ENCODE results near the gene MCF2L. TPM values are rescaled to one million over a fixed set of nuclear protein-coding genes. Genes with fewer than 3 reads are reported as not detected.

Gene MCF2L
- total RNA-seq, 2 donors from 2014 or later = 48.0 to 49.9 TPM

DNA sequence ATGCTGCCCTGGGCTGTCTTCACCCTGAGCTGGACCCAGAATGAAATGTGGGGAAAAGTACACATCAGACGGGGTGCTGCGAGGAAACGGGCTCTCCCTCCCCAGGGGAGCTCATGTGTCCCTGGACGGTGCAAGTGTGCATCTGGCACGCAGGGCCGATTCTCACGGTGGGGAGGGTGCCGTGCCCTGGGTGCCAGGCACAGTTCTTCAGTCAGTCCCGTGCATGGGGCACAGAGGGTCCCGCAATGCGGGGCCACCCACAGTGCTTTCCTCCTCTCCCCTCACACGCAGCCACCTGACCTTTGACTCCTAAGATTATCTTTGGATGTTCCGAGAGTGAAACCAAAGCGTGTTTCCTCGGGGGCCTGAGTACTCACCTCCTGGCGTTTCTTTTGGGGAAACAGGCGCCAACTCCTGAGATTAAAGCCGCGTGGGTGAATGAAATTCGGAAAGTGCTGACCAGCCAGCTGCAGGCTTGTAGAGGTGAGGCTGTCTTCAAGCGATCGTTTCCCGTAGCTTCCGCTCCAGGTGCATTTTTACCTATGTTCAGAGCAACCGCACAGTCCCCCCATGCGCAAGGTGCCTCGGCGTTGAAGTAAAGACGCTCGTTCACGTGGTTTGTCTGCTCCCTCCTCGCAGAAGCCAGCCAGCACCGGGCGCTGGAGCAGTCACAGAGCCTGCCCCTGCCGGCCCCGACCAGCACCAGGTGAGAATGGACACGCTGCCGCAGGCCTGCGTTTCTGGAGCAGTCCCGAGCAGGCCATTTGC lies 119.1 kb downstream of the MCF2L start:
- no peaks in the 10 kb centered on the region for H3K9me3 ChIP-seq (ENCODE audit: control insufficient read depth, low read length)
- Mint-ChIP-seq H3K4me1 (peaks cover 8% of the 10 kb centered on the region), H3K4me3 (no peak overlapping the region), H3K9me3 (no peaks in the 10 kb centered on the region), H3K27me3 (ENCODE audit: insufficient read depth) (peaks cover 2% of the 10 kb centered on the region), H3K27ac (no peak overlapping the region), H3K36me3 (ENCODE audit: low read depth) (peaks cover 23% of the 10 kb centered on the region)
- no peaks in the 10 kb centered on the region for H3K27me3 ChIP-seq (ENCODE audit: control insufficient read depth, insufficient read depth, low read length, poor library complexity, severe bottlenecking)
- H3K36me3 ChIP-seq (ENCODE audit: control insufficient read depth, insufficient read depth, low read length) = no peaks in the 10 kb centered on the region
- H3K9ac ChIP-seq (ENCODE audit: extremely low read depth, low read length, poor library complexity, severe bottlenecking) = no peak overlapping the region
- 91 to 96% methylated on average over 33 to 40 of the region's 40 CpGs for WGBS, 2 experiments (ENCODE audit: insufficient coverage in 1 of 2, insufficient read length in 1 of 2)
- DNase-seq = peak; percentile 29
- H3K27ac ChIP-seq (ENCODE audit: low read depth, low read length) = no peak overlapping the region
- H3K4me1 ChIP-seq (ENCODE audit: control insufficient read depth, insufficient read depth, low read length) = no peaks in the 10 kb centered on the region
- TF ChIP-seq, protein P1, sequence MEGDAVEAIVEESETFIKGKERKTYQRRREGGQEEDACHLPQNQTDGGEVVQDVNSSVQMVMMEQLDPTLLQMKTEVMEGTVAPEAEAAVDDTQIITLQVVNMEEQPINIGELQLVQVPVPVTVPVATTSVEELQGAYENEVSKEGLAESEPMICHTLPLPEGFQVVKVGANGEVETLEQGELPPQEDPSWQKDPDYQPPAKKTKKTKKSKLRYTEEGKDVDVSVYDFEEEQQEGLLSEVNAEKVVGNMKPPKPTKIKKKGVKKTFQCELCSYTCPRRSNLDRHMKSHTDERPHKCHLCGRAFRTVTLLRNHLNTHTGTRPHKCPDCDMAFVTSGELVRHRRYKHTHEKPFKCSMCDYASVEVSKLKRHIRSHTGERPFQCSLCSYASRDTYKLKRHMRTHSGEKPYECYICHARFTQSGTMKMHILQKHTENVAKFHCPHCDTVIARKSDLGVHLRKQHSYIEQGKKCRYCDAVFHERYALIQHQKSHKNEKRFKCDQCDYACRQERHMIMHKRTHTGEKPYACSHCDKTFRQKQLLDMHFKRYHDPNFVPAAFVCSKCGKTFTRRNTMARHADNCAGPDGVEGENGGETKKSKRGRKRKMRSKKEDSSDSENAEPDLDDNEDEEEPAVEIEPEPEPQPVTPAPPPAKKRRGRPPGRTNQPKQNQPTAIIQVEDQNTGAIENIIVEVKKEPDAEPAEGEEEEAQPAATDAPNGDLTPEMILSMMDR (conservative IDR thresholded peaks at IDR 0.05) = no peak
- no peak overlapping the region for H3K4me3 ChIP-seq (ENCODE audit: low read length)

DNA sequence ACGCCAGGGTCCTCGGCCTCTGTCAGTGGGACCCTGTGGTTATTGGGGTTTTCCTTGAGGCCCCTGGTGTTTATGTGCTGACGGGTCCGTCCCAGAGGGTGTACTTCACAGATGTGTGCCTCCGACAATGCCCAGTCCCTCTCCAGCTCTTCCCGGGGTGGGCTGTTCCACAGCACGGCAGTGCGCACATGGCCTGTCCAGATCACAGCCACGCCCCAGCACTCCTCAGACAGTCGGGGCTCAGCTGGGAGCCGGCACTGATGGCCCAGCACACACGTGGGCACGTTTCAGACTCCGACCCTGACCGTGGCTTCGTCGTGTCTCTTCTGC lies 119.6 kb downstream of the MCF2L start:
- no peaks in the 10 kb centered on the region for H3K27me3 ChIP-seq (ENCODE audit: control insufficient read depth, insufficient read depth, low read length, poor library complexity, severe bottlenecking)
- H3K4me1 Mint-ChIP-seq = peaks cover 8% of the 10 kb centered on the region
- no peak overlapping the region for H3K4me3 Mint-ChIP-seq
- H3K36me3 ChIP-seq (ENCODE audit: control insufficient read depth, insufficient read depth, low read length) = no peaks in the 10 kb centered on the region
- no peak overlapping the region for H3K27ac Mint-ChIP-seq
- H3K36me3 Mint-ChIP-seq (ENCODE audit: low read depth) = peaks cover 23% of the 10 kb centered on the region
- DNase-seq = no peak
- H3K9ac ChIP-seq (ENCODE audit: extremely low read depth, low read length, poor library complexity, severe bottlenecking) = no peak overlapping the region
- no peak overlapping the region for H3K4me3 ChIP-seq (ENCODE audit: low read length)
- no peaks in the 10 kb centered on the region for H3K4me1 ChIP-seq (ENCODE audit: control insufficient read depth, insufficient read depth, low read length)
- no peaks in the 10 kb centered on the region for H3K9me3 Mint-ChIP-seq
- no peaks in the 10 kb centered on the region for H3K9me3 ChIP-seq (ENCODE audit: control insufficient read depth, low read length)
- TF ChIP-seq, protein P1 (conservative IDR thresholded peaks at IDR 0.05) = no peak
- H3K27me3 Mint-ChIP-seq (ENCODE audit: insufficient read depth) = peaks cover 2% of the 10 kb centered on the region
- 93 to 96% methylated on average over 17 of the region's 17 CpGs for WGBS, 2 experiments (ENCODE audit: insufficient coverage in 1 of 2, insufficient read length in 1 of 2)
- H3K27ac ChIP-seq (ENCODE audit: low read depth, low read length) = no peak overlapping the region

DNA sequence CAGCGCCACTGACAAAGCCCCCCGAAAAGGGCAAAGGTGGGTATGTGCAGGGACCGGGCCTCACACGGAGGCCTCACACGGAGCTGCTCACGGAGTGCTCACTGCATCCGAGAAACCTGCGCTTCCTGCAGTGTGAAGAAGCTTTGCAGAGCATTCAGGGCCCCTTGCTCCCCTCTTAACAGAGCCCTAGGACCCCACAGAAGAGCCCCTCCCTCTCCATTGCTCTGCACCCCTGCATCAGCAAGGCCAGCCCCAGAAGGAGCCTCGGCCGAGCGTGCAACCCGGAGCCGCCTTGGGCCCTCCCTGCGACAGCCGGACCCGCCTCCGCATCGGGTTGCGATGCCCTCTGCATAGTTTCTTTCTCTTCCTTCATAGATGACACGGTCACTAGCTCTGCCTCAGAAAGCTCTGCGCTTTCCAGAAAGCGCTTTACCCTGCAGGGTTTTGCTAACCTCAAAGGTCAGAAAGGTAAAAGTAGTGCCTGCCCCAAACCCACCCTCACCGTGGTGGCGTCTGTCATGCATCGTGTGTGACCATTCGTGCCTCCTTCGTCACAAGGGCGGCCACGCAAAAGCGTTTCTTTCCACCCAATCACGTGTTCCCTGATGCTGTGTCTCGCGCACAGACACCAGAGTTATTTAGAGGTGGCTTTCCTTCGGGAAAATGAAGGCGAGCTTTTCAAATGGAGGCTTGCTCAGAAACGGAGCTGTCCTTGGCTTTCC lies 120.8 kb downstream of the MCF2L start:
- no peak overlapping the region for H3K4me3 Mint-ChIP-seq
- H3K36me3 Mint-ChIP-seq (ENCODE audit: low read depth) = peaks cover 22% of the 10 kb centered on the region
- Histone ChIP-seq H3K36me3 (ENCODE audit: control insufficient read depth, insufficient read depth, low read length) (no peaks in the 10 kb centered on the region), H3K9me3 (ENCODE audit: control insufficient read depth, low read length) (no peaks in the 10 kb centered on the region), H3K4me1 (ENCODE audit: control insufficient read depth, insufficient read depth, low read length) (no peaks in the 10 kb centered on the region), H3K9ac (ENCODE audit: extremely low read depth, low read length, poor library complexity, severe bottlenecking) (no peak overlapping the region), H3K4me3 (ENCODE audit: low read length) (no peak overlapping the region), H3K27ac (ENCODE audit: low read depth, low read length) (no peak overlapping the region), H3K27me3 (ENCODE audit: control insufficient read depth, insufficient read depth, low read length, poor library complexity, severe bottlenecking) (no peaks in the 10 kb centered on the region)
- H3K4me1 Mint-ChIP-seq = peaks cover 8% of the 10 kb centered on the region
- DNase-seq = peak; percentile 77
- no peak overlapping the region for H3K27ac Mint-ChIP-seq
- H3K27me3 Mint-ChIP-seq (ENCODE audit: insufficient read depth) = peaks cover 2% of the 10 kb centered on the region
- WGBS, 2 experiments (ENCODE audit: insufficient coverage in 1 of 2, insufficient read length in 1 of 2) = 89 to 94% methylated on average over 32 to 36 of the region's 36 CpGs
- no peaks in the 10 kb centered on the region for H3K9me3 Mint-ChIP-seq
- TF ChIP-seq, protein P1 (conservative IDR thresholded peaks at IDR 0.05) = no peak
